ENCODE results near the gene NHLH2.

DNA sequence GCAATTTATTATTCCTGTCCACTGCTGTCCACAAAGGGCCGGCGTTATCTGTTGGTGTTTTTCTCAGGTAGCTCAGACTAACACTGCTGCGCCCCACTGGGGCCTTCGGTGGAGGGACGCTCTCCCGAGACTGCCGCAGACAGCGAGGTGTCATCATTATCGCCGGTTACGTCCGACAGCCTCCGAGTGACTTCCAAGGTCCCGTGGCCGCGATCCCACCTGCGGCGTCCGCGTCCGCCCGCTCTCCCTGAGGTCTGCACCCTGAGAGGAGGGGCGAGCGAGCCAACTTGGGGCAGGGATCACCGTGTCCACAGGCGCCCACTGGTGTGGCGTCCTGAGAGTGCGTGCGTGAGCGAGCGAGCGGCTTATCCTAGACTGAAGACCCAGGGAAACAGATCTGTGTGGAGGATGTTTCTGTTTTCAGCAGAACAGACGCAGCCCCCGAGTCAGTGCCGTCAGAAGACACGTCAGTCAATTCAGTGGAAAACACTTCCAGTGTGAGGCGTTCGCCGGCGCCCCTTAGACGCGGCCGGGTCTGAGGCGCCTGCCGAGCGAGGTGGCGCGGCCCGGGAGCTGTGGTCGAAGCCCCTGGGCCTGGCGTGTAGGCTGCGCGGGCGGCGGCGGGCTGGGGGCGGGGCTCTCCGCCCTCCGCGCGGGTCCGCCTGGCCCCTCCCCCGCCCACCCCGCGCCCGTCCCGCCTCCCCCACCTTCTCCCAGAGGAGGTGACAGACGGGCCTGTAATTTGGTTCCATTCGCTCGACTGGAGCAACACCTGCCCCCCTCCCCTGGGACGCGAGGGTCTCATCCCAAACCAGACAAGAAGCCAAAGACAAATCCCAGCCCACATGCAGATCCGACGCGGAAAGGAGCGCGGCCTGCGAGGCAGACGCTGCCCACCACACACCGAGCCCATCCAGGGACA, 12.6 kb downstream of the NHLH2 start:
- TF ChIP-seq, protein P1, sequence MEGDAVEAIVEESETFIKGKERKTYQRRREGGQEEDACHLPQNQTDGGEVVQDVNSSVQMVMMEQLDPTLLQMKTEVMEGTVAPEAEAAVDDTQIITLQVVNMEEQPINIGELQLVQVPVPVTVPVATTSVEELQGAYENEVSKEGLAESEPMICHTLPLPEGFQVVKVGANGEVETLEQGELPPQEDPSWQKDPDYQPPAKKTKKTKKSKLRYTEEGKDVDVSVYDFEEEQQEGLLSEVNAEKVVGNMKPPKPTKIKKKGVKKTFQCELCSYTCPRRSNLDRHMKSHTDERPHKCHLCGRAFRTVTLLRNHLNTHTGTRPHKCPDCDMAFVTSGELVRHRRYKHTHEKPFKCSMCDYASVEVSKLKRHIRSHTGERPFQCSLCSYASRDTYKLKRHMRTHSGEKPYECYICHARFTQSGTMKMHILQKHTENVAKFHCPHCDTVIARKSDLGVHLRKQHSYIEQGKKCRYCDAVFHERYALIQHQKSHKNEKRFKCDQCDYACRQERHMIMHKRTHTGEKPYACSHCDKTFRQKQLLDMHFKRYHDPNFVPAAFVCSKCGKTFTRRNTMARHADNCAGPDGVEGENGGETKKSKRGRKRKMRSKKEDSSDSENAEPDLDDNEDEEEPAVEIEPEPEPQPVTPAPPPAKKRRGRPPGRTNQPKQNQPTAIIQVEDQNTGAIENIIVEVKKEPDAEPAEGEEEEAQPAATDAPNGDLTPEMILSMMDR (IDR thresholded peaks at IDR 0.05; ENCODE audit: poor library complexity) = no peak
- TF ChIP-seq EZH2phosphoT487 (IDR thresholded peaks at IDR 0.05; ENCODE audit: low read depth, severe bottlenecking, unreplicated experiment) = no peak
